WTC11 (cell line): ENCODE measurements around the gene UBE3C. TPM values are rescaled to one million over a fixed set of nuclear protein-coding genes. Genes with fewer than 3 reads are reported as not detected.
A peak's percentile ranks its signal among the peaks of the same experiment; 100 is the strongest.

Source experiments
- ATAC-seq: fragments of 200-7000 bp; cut with Tn5 transposase; 2 replicates; pipeline ENCODE4 v1.10.0; 2021; ENCODE audit warnings: mild to moderate bottlenecking, moderate library complexity
- CTCF ChIA-PET: fragments of 300-600 bp; sonication (Branson Sonifier 250); formaldehyde crosslinking; loops from one replicate; lab custom pipeline; 2021; ENCODE audit warnings: antibody characterized with exemption; lab: Charles Lee
- POLR2A ChIA-PET: fragments of 350-600 bp; sonication (Branson Sonifier 250); formaldehyde crosslinking; loops from one replicate; lab custom pipeline; 2021; ENCODE audit warnings: antibody characterized with exemption; lab: Charles Lee
- DNase-seq: peaks from one replicate; pipeline ENCODE4 v3.0.0; 2021; ENCODE audit warnings: low spot score
- H3K27ac Mint-ChIP-seq: 2 replicates; pipeline ENCODE4 v1.8.0; 2021; ENCODE audit warnings: mixed read lengths
- H3K27me3 Mint-ChIP-seq: 2 replicates; pipeline ENCODE4 v1.8.0; 2021; ENCODE audit warnings: low read depth, mild to moderate bottlenecking, moderate library complexity, mixed read lengths
- H3K36me3 Mint-ChIP-seq: 2 replicates; pipeline ENCODE4 v1.8.0; 2021; ENCODE audit warnings: mixed read lengths
- H3K4me1 Mint-ChIP-seq: 2 replicates; pipeline ENCODE4 v1.8.0; 2022; ENCODE audit warnings: mixed read lengths
- H3K4me3 Mint-ChIP-seq: 2 replicates; pipeline ENCODE4 v1.8.0; 2021; ENCODE audit warnings: mild to moderate bottlenecking, moderate library complexity, mixed read lengths
- H3K9me3 Mint-ChIP-seq: 2 replicates; pipeline ENCODE4 v1.8.0; 2021; ENCODE audit warnings: mixed read lengths
- ATF2 ChIP-seq: sonication (generic); formaldehyde crosslinking; IDR thresholded peaks from 2 replicates; pipeline ENCODE4 v1.8.1; 2022; ENCODE audit warnings: low read depth, missing genetic modification reagents, borderline replicate concordance
- ATF6 ChIP-seq: sonication (generic); formaldehyde crosslinking; IDR thresholded peaks from 2 replicates; pipeline ENCODE4 v1.8.1; 2023; ENCODE audit warnings: mild to moderate bottlenecking, missing genetic modification reagents
- CBFB ChIP-seq: sonication (generic); formaldehyde crosslinking; IDR thresholded peaks from 2 replicates; pipeline ENCODE4 v1.8.1; 2022; ENCODE audit warnings: mild to moderate bottlenecking, low read depth, missing genetic modification reagents
- CREB1 ChIP-seq: sonication (generic); formaldehyde crosslinking; IDR thresholded peaks from 2 replicates; pipeline ENCODE4 v1.8.0; 2023; ENCODE audit warnings: mild to moderate bottlenecking, missing genetic modification reagents
- EMX1 ChIP-seq: fragments of 250-450 bp; sonication (Bioruptor Pico); IDR thresholded peaks from 2 replicates; pipeline ENCODE4 v1.8.0; 2021; ENCODE audit warnings: mild to moderate bottlenecking
- ERG ChIP-seq: fragments of 250-450 bp; sonication (Bioruptor Pico); IDR thresholded peaks from 2 replicates; pipeline ENCODE4 v1.8.0; 2021; ENCODE audit warnings: mild to moderate bottlenecking
- FOXP1 ChIP-seq: sonication (generic); formaldehyde crosslinking; IDR thresholded peaks from 2 replicates; pipeline ENCODE4 v1.8.0; 2022; ENCODE audit warnings: missing genetic modification reagents, mild to moderate bottlenecking, moderate library complexity, borderline replicate concordance
- GABPB1 ChIP-seq: sonication (generic); formaldehyde crosslinking; IDR thresholded peaks from 2 replicates; pipeline ENCODE4 v1.8.1; 2023; ENCODE audit warnings: mild to moderate bottlenecking, missing genetic modification reagents
- GTF2I ChIP-seq: fragments of 250-450 bp; sonication (Bioruptor Pico); conservative IDR thresholded peaks from 2 replicates; pipeline ENCODE4 v1.4.0; 2021; ENCODE audit warnings: mild to moderate bottlenecking
- JAZF1 ChIP-seq: fragments of 250-450 bp; sonication (Bioruptor Pico); IDR thresholded peaks from 2 replicates; pipeline ENCODE4 v1.9.0; 2021; ENCODE audit warnings: moderate library complexity, mild to moderate bottlenecking, inconsistent platforms
- KAT7 ChIP-seq: sonication (generic); formaldehyde crosslinking; IDR thresholded peaks from 2 replicates; pipeline ENCODE4 v1.8.1; 2023; ENCODE audit warnings: missing genetic modification reagents, mild to moderate bottlenecking, borderline replicate concordance
- MAX ChIP-seq: sonication (generic); formaldehyde crosslinking; IDR thresholded peaks from 2 replicates; pipeline ENCODE4 v1.8.0; 2022; ENCODE audit warnings: mild to moderate bottlenecking, missing genetic modification reagents
- SMAD4 ChIP-seq: sonication (generic); formaldehyde crosslinking; IDR thresholded peaks from 2 replicates; pipeline ENCODE4 v1.8.0; 2022; ENCODE audit warnings: mild to moderate bottlenecking, missing genetic modification reagents
- SP1 ChIP-seq: sonication (generic); formaldehyde crosslinking; conservative IDR thresholded peaks from 2 replicates; pipeline ENCODE4 v1.8.1; 2022; ENCODE audit warnings: missing genetic modification reagents
- USF2 ChIP-seq: sonication (generic); formaldehyde crosslinking; IDR thresholded peaks from 2 replicates; pipeline ENCODE4 v1.8.1; 2023; ENCODE audit warnings: mild to moderate bottlenecking, missing genetic modification reagents, moderate library complexity
- ZNF121 ChIP-seq: sonication (generic); formaldehyde crosslinking; IDR thresholded peaks from 2 replicates; pipeline ENCODE4 v1.8.0; 2023; ENCODE audit warnings: missing genetic modification reagents
- ZNF396 ChIP-seq: fragments of 250-450 bp; sonication (Bioruptor Pico); IDR thresholded peaks from 2 replicates; pipeline ENCODE4 v1.8.0; 2021; ENCODE audit warnings: mild to moderate bottlenecking, moderate library complexity, borderline replicate concordance
- total RNA-seq: library from RNA; stranded (reverse); gene quantifications from 3 replicates; pipeline ENCODE4 v1.2.3, GENCODE V29; 2021

The UBE3C gene
- total RNA-seq, 1 experiment from 2014 or later = 59.7 TPM

- POLR2A ChIA-PET = no interaction called here
Measured at GRCh38 chr7:157274991-157275427, 136.3 kb downstream of the UBE3C start.

GRCh38 chr7:157276091-157276561 is 137.4 kb downstream of the UBE3C start:
- ChIA-PET CTCF (interaction anchor here (0.6 to 2.0 kb wide), 6 partner anchors 9 to 63 kb away, joined by 3 to 6 read pairs (median 6); no protein-coding TSS in a partner anchor), POLR2A (no interaction called here)
- no peak overlapping the region for H3K4me3 Mint-ChIP-seq
- no peaks in the 10 kb centered on the region for H3K9me3 Mint-ChIP-seq
- H3K27ac Mint-ChIP-seq = no peak overlapping the region
- peak; percentile 6; the same call in 1 of the 2 replicates for ATAC-seq
- no peak for TF ChIP-seq GABPB1 (CRISPR knock-in tag)
- TF ChIP-seq SP1 (CRISPR knock-in tag) = 0 out of 2 replicates have a peak, but pooled peaks have one; percentile 30
- no peak for TF ChIP-seq CBFB
- TF ChIP-seq USF2 (CRISPR knock-in tag) = no peak
- TF ChIP-seq KAT7 (CRISPR knock-in tag) = no peak
- TF ChIP-seq GTF2I (CRISPR knock-in tag) = no peak
- TF ChIP-seq CREB1 (CRISPR knock-in tag) = no peak
- no peak for TF ChIP-seq ERG (CRISPR knock-in tag)
- TF ChIP-seq ATF6 (CRISPR knock-in tag) = no peak
- no peak for TF ChIP-seq MAX
- no peak for TF ChIP-seq SMAD4 (CRISPR knock-in tag)
- no peak for TF ChIP-seq ZNF396
- no peak; the same call in 1 of the 2 replicates for TF ChIP-seq FOXP1 (CRISPR knock-in tag)
- TF ChIP-seq ZNF121 = peak; percentile 94
- TF ChIP-seq JAZF1 = no peak
- TF ChIP-seq, all 79 proteins: peak for 2
- H3K27me3 Mint-ChIP-seq = no peaks in the 10 kb centered on the region
- H3K36me3 Mint-ChIP-seq = no peaks in the 10 kb centered on the region
- peak; percentile 52 for DNase-seq
- H3K4me1 Mint-ChIP-seq = peaks cover 21% of the 10 kb centered on the region

More at GRCh38 chr7:157274991-157275427, 136.3 kb downstream of the UBE3C start:
- Mint-ChIP-seq H3K36me3 (peaks cover 3% of the 10 kb centered on the region), H3K9me3 (no peaks in the 10 kb centered on the region), H3K27ac (no peak overlapping the region), H3K27me3 (no peaks in the 10 kb centered on the region), H3K4me3 (no peak overlapping the region), H3K4me1 (peaks cover 21% of the 10 kb centered on the region)
- CTCF ChIA-PET = interaction anchor here (1.0 to 2.0 kb wide), 6 partner anchors 19 to 325 kb away, joined by 3 to 10 read pairs (median 6); partner anchors contain the start of gene NOM1
- ATAC-seq (no peak), DNase-seq (no peak)
- TF ChIP-seq ATF6 (CRISPR knock-in tag) (no peak), GTF2I (CRISPR knock-in tag) (no peak), MAX (no peak), ATF2 (CRISPR knock-in tag) (no peak), EMX1 (CRISPR knock-in tag) (no peak)
